Fibroblast of lung (primary cell): ENCODE results near the gene METRNL.

ENCODE experiments used
- EZH2 ChIP-seq: IDR thresholded peaks from 2 replicates; pipeline ENCODE4 v1.5.1; 2012; ENCODE audit warnings: low read length, control low read depth, mild to moderate bottlenecking; ENCODE audit errors: missing control alignments
- TF ChIP-seq, protein P1 (sequence below), 2 donors: IDR thresholded peaks in 1 of 2; conservative IDR thresholded peaks in 1 of 2; 1 replicate in 1 of 2; 2 replicates in 1 of 2; pipeline ENCODE4 v1.5.1; 2011 to 2012; ENCODE audit warnings: low read length in 2 of 2, control low read depth in 1 of 2, inconsistent platforms in 1 of 2, low read depth in 1 of 2, mild to moderate bottlenecking in 1 of 2

- TF ChIP-seq EZH2, result no peak
- TF ChIP-seq, protein P1, sequence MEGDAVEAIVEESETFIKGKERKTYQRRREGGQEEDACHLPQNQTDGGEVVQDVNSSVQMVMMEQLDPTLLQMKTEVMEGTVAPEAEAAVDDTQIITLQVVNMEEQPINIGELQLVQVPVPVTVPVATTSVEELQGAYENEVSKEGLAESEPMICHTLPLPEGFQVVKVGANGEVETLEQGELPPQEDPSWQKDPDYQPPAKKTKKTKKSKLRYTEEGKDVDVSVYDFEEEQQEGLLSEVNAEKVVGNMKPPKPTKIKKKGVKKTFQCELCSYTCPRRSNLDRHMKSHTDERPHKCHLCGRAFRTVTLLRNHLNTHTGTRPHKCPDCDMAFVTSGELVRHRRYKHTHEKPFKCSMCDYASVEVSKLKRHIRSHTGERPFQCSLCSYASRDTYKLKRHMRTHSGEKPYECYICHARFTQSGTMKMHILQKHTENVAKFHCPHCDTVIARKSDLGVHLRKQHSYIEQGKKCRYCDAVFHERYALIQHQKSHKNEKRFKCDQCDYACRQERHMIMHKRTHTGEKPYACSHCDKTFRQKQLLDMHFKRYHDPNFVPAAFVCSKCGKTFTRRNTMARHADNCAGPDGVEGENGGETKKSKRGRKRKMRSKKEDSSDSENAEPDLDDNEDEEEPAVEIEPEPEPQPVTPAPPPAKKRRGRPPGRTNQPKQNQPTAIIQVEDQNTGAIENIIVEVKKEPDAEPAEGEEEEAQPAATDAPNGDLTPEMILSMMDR (conservative IDR thresholded peaks at IDR 0.05 in 1 of 2, IDR thresholded peaks at IDR 0.05 in 1 of 2; ENCODE audit: low read depth in 1 of 2, low read length in 2 of 2), result no peak
Measured at GRCh38 chr17:83055911-83056582, 23.4 kb upstream of the METRNL start.
